Measurements from ENCODE around the gene LOXL4.

Gene LOXL4

DNA sequence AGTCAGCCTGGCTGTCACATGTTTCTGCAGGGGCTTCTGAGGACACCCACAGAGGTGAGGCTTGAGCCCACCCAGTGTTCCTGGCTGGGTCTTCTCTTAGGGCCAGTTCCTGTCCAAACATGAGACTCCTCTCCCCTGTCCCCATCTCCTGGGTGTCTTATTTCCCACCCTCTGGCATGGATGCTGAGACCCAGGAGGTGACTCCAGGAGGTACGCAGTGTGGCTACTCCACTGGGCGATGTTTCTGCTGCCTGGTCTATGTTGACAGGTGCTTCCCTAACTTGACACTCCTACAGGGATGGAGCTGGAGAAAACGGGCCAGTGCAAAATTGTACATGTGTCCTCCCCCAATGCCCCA lies 26.3 kb upstream of the LOXL4 start:
- no peak for DNase-seq

DNA sequence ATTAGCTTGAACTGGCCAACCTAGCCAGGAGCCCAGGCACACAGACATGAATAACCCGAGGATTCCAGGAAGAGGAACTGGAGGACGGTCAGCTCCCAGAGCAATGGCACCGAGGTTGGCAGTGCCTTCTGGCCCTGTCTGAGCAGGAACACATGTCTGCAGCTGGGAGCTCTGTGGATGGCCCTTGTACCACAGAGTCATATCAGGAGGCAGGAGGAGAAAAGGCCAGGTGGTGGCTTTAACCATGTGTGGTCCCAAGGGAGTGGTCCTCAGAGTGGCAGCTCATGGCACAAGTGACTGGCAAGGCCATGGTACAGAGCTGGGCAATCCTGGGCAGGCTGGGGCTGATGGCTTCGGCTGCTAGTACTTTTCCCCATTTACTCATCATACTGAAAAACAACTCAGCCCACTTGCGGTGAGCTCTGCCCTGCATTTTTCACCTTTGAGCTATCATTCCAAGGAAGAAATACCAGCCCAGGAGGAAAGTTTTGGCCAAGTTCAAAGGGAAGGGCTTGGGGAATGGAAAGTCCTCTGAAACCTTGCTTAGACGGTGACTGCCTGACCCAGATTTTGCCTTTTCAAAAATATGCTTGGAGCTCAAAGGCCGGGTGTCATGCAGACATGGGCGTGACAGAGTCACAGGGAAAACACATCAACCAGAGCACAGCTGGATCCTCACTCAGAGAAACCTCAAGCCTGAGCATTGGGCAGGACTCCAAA lies 25.7 kb upstream of the LOXL4 start:
- no peak for DNase-seq

DNA sequence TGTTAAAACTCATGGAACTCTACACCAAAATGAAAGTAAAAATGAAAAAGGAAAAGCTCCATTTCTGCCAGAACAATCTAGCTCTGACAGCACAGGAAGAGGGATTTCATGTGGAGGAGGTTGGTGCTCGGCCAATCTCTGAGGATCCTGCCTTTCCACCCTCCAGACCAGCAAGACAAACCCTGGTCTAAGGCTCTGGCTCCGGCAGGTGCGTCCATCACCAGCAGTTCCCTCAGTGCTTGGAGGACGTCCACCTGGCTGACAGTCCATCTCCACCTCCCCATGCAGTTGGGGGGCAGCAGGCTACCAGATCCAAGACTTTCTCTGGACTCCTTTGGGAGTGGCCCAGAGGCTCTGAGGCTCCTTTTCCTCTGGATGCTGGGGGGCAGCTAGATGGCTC lies 25.0 kb upstream of the LOXL4 start:
- DNase-seq: no peak

DNA sequence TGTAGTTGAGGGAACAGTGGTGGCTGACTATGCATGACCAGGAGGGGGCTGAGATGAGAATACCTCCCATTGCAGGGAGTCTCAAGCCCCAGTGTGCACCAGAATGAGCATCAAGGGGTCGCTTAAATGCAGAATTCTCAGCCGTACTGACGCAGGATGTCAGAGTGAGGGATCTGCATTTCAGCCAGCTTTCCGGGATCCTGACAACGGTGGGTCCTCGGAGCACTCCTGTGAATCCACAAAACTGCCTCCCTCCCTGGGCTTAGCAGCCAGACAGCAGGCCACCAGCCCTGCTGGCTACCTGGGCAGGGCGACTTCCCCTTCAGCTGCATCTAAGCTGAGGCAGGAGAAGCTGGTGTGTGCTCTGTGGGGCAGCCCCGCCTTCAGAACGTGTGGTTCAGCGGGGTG lies 21.8 kb upstream of the LOXL4 start:
- no peak for DNase-seq

DNA sequence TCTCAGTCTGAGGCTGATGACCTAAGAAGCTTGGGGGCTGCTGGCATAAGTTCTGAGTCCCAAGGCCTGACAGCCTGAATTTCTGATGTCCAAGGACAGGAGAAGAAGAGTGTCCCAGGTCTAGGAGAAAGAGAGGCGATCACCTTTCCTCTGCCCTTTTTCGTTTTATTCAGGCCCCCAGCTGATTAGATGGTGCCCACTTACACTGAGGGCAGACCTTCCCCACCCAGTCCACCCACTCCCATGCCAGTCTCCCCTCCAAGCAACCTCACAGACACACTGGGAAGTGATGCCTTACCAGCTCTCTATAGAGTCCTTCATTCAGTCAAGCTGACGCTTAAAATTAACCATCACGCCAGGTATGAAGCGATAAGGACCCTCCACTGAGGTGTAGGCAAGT lies 19.3 kb upstream of the LOXL4 start:
- no peak for DNase-seq

DNA sequence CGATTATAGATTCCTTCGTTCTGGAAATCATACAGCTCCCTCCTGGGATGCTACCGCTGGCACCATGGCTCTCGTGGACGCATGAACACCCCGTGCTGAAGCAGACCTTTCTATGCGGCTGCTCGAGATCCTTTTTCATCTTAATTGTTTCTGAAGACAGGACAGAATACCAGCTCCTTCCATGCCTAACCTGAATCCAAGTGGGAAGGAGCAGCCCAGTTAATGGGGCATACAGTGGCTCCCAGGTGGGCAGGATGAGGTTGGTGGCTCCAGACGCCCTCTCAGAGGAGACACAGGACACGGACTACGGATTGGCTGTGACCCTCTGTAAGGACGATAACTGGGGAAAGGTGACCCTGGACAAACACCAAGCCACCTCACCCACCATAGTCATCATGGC lies 18.4 kb upstream of the LOXL4 start:
- no peak for DNase-seq

DNA sequence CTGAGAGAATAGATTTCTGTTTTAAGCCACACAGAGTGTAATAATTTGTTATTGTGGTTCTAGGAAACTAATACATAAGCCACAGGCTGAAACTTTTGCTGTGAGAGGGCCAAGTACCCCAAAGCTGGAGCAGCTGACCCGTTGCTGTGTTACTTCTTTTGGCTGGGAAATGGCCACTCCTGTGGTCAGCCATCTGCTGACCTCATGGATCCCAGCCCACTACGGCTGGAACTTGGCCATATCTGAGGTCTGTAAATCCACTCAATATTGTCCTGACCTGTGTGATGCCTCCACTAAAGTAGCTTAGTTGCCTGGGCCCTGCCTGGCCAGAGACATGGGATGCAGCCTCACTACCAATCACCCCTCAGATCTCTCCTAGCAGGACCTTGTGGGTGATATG lies 17.4 kb upstream of the LOXL4 start:
- DNase-seq: no peak

DNA sequence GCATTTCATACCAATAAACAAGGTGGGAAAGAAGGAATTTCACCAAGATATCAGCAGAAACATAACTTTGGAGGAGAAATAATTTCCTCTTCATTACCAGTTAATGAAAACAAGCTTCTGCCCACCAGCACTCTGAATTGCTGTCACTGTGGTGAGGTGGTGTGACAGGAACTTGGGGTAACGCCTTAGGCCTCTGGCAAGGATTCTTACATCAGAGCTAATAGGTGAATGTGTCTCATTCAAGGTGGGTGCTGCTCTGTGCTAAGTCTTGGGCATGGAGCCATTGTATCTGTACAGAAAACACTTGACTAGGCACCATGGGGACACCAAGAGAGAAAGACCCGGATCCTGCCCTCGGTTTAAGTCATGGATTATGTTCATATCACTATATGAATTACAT lies 8.3 kb upstream of the LOXL4 start:
- DNase-seq: no peak

DNA sequence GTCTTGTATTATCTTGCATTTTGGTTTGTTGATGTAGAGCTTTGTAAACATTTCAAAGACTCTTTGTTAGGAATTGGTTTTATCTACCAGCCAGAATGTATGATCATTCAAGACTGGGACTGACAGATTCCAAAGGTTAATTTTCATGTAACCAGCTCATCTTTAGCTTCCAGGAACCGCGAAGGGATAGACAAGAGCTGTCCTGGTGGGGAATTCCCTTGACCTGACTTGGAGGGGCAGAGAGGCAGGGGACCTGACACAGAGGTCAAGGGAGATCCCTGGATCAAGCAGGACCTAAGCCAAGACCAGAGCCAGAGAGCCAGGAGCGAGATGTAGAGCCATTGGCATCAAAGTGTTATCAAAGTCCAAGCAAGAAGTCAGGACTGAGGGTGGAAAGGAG lies 6.6 kb upstream of the LOXL4 start:
- DNase-seq: no peak

DNA sequence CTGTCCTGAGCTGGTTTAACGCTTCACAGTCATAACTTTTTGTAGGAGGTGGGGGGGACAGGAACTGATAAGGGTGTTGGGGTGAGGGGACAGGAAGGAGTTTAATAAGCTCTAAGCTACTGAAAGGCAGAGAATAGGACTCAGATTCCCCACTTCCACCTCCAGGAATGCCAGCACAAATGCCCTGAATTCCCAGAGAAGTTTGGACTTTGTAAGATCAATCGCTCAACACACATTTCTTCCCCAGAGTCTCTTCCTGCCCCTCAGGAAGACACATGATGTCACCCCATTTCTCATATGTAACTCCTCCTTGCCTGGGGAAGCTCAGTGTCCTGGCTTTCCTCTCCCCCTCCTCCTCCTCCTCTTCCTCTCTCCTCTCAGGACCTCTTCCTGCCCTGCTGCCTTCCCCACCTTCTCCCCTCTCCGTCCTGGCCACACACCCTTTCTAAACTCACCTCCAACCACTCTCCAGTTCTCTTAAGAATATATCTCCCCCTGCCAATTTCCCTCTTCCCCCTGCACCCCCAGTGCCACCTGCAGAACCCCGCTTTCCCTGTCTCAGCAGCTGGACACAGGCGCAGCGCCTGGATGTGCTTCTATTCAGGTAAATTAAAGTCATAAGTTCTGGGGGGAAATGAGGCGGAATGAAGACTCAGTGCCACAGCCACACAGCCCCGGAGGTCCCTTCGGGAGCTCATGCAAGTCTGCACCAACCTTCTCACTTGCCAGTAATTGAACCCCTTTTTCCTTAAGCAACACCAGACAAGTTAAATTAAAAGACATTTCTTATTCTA lies 5.3 kb upstream of the LOXL4 start:
- no peak for DNase-seq

DNA sequence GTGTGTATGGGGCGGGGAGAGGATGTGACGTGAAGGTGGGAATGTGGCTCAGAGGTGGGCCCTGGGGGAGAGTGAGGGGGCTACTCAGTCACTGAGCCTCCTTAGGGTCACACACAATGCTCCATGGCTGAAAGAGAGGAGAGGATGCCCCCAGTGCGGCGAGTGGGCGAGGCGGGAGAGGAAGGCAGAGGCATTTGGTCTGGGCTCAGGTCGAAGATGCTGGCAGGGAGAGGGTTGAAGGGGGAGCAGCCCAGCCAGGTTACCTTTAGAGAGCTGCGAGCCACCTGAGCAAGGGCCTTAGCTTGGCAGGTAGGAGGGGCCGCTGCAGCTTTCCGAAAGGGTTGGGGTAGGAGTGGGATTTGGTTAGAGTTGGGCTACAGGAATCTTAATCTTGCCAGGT lies 4.7 kb upstream of the LOXL4 start:
- DNase-seq: no peak

DNA sequence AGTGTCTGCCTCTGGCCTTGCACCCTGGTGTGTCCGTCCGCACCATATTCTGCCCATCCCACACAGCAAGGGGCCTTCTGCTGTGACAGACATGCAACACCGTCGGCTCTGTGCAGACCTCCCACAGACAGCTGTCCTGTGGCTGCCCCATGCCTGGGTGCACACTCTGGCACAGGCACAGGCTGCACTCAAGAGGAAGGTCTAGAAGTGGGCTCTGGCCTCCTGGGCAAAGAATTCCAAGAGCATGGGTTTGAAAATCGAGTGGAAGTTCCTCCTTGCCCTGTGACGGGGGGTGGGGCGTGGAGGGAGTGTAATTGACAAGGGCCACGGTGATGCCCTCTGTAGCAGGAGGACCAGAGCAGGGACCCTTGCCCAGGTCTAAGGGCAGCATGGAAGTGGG lies 4.3 kb upstream of the LOXL4 start:
- DNase-seq: no peak

DNA sequence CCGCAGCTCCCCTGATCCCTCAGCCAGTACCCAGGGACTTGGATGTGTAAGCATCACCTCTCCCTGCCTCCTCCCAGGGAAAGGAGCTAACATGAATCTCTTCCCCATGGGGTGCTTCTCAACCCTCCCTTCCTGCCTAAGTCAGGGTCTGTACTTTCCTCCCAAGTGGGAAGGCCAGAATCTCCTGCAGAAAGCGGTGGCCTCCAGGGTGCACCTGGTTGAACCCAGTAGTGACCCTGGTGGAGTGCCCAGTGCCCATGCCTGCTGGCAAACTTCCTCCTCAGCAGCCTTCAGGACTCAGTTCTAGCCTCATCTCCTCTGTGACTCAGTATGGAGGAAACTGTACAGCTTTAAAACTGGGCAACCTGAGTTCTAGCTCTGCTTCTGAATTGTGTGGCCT lies 2.8 kb upstream of the LOXL4 start:
- DNase-seq: no peak

DNA sequence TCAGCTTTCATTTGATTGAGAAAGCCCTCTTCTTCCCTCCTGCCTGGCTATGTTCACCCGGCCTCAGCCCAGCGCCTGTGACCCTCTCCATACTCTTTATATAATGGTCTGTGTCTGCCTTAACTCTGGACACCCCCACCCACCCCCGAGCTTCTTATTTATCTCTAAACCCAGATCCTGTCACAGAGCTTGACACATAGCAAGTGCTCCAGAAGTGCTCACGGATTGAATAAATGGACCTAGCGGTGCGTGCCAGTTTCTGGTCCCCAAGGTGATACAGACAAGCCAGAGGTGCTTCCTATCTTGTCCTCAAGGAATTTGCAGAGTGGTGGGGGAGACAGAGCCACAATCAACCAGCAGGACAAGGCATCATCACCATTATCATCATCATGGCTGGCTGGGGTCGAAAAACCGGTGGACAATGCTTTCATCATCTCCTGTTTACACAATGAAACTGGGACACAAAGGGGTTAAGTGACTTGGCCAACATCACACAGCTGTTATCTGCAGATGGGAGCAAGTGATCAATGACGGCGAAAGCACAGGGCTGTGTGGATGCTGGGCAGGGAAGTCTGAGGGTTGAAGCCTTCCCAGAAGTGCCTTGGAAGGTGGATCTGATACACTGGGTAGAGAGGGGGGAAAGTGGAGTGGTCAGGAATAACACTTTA lies 2.2 kb upstream of the LOXL4 start:
- no peak for DNase-seq

DNA sequence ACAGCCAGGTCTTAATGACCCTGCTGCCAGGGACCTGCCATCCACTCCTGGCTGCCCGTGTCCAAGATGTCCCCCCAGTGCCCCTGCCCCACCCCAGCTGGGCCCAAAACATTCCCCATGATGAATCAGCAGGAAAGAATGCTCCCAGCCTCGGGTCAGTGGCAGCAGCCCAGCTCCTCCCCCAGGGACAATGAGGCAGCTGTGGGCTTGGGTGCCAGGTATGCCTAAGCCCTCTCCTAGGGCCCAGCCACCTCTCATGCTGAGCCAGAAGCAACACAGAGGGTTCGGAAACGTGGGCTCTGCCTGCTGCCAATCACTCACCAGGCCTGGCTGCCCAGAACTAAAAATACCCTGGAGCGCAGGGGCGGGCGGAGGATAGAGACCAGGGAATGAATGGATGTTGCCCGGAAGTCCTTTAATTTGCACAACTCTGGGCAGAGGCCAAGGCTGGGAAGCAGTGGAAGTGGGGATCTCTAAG lies 1.5 kb upstream of the LOXL4 start:
- DNase-seq: no peak

DNA sequence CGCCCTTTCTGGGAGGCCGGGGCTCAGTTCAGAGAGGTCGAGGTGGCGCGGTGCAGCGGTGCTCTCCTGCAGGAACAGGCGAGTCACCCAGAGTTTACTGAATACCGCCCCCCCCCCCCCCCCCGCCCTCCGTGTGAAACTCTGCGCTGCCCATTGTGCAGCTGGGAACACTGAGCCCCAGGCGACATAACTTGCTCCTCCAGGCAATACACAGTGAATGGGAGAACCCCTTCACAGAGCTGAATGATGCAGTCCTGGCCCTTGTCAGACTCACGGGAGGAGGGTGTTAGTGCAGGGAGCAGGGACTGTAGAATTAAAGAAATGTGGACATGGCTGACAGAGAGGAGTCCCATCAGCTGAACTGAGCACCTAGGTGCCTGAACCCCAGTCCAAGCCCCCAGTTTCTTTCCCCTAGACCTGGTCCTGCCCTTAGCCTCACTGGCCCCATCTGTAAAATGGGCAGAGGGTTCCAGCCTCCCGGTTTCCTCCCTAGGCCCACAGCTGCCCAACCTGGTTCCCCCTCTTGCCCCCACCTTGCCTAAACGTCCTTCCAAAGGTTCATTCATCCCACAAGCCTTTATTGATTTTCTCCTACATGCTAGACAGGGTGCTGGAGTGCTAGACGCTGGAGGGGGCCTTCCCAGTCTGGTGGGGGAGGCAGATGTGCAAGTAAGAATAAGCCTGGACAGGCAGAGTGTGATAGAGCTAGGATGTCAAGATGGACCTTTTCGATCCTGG lies 869 bp upstream of the LOXL4 start:
- no peak for DNase-seq

DNA sequence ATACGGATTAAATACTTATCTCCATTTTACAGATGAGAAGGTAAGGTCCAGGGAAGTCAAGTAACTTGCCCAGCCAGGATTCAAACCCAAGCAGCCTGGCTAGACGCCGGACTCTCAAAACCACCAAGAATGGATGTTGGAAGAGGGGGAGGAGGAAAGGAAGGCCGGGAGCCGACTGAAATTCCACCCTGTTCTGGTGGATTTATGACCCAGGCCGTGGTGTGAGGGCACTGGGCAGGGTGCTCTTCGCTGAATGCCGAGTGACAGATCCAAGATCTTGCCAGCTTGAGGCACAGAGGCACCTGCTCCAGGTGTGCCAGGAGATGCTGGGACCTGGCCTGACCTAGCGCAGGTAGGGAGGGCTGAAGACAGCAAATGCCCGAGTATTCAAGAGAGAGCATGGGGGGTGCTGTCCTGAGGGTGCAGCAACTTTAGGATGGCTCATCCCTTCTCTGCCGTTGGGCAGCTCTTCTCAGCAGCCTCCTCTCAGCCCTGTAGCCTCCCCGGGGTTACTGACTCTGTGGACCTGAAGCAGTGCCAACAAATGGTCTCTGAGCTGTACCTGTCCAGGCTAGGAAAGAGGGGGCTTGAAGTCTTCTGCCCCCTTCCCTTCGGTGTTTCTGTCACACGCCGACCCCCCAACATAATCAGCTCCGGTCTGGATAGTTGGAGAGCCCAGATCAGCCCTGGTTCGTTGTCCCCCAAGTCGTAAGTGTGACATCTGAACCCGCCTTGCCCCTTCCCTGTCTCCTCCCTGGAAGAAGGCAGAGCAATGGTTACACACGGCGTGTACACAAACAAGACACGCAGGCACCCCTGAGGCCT lies 713 bp downstream of the LOXL4 start:
- no peak for DNase-seq

DNA sequence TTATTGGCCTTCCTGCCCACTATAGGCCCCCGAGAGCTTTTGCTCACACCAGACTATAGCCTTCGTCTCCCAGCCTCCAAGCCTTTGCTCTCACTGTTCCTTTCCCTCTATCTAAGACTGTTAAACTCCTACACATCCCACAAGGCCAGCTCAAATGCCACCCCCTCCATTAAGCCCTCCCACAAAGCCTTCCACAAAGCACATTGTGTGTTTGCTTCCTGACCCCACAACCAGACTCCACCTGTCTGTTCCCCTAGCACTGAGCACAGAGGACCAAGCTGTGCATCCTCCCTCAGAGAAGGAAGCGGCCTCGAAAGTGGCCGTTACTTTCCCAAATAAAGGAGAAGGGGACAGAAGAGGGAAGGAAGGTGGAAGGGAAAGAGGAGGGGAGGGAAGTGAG lies 1.3 kb downstream of the LOXL4 start:
- no peak for DNase-seq

DNA sequence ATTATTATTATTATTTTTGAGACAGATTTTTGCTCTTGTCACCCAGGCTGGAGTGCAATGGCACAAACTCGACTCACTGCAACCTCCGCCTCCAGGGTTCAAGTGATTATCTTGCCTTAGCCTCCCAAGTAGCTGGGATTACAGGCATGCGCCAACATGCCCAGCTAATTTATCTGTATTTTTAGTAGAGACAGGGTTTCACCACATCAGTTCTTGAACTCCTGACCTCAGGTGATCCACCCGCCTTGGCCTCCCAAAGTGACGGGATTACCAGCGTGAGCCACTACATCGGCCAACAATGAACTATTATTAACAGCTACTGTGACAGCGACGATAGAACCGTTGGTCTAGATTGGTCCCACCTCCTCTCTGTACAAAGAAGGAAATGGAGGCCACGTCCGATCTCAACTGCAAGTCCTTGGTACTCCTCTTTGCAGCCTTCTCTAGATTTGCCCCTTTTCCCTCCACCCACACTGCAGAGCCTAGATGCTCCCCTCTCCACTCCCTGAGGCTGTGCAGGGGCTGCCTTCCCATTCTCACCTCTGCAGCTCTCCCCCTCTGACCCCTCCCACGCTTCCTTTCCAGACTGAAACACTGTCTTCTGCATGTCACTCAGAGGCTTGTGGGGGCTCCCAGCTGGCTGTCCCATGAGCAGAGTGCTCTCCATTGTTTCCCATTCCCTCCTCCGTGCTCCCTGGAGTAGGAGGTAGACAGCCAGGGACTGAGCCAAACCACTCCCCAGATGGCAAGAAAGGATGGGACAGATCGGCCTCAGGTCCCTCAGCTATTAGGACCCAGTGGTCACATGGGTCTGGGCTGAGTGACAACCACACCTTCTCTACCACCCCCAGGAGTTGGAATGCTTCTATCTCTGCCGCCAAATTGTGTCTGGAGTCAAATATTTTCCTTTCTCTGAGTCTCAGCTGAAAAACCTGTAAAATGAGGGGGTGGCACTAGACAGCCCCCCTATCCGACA lies 2.3 kb downstream of the LOXL4 start:
- DNase-seq: no peak

DNA sequence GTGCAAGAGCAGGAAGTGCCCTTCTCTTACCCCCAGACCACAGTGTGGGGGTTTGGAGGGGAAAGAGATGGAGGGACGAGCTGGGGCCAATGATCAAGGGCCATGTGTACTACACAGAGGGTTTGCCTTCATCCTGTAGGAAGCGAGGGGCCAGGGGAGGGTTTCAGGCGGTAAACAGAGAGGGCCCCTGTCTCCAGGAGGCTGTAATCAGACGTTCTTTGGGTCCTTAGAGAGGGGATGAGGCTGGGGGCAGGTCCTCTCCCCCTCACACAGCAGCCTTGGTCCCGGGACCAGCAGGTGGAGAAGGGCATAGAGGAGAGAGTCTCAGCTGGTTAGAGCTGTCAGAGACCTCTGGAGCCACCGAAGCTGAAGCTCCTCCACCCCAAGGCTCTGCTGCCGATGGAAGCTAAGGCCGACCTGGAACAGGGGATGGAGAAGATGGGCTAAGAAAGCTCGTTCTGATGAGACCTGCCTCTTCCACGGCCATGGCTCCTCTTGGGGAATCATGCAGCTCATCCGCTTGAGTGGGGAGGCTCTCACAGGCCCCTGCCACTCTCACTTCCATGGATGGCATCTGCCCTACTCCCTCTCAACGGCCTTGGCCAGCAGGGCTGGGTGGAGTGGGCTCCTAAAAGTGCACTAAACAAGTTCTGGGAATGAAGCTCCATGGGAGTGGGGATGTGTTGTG lies 3.5 kb downstream of the LOXL4 start:
- DNase-seq: no peak

DNA sequence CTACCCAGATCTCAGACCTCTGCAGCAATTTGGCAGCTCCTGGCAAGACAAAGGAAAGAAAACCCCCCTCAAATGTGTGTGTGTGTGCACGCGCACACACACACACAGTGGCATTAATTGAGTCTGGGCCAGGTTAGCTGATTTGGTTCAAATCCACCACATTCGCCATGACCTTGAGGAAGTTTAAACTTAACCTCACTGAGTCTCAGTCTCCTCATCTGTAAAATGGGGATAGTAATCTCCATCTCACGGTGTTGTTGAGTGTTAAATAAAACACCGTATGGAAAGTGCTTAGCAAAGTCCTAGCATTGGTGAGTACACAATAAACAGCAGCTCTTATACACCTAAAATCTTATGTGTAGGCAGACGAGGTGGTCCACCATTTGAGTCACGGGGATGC lies 4.9 kb downstream of the LOXL4 start:
- no peak for DNase-seq

All from activated CD4-positive, alpha-beta T cell treated with anti-CD3 and anti-CD28 coated beads, Interleukin-2, amount 50 U/mL, for 48 hours (primary cell).